Left ventricle myocardium superior (tissue), 1 donor: ENCODE results near the gene PRR33. TPM values are rescaled to one million over a fixed set of nuclear protein-coding genes. Genes with fewer than 3 reads are reported as not detected.

ENCODE experiments used
- ATAC-seq: fragments of 200-7000 bp; cut with Tn5 transposase; one replicate; pipeline ENCODE4 v1.9.1; 2020; ENCODE audit warnings: mild to moderate bottlenecking, moderate library complexity
- DNase-seq: peaks from one replicate; pipeline ENCODE4 v3.0.0-alpha.2; 2020
- intact Hi-C: fragments of 100-400 bp; cut with micrococcal nuclease; formaldehyde crosslinking; loops from one replicate; pipeline ENCODE4 v1.11.0; 2022
- microRNA-seq: library from miRNA; unstranded; fragments of <30 nt; microRNA quantifications from one replicate; pipeline ENCODE4 v1.2.0, GENCODE V29; 2020; ENCODE audit warnings: borderline number of aligned reads
- total RNA-seq: library from RNA; stranded (reverse); fragmentation: NEBNext Ultra II Directional; extraction: Animal tissue kit (Norgen Biotek cat#: 25700); gene quantifications from one replicate; pipeline ENCODE4 v1.2.1, GENCODE V29; 2021
- donor health status: DM: no; HTN: yes; CAD: no; lungs with severe emphysema.

Gene PRR33
- total RNA-seq, 1 donor from 2014 or later: 4.4 TPM

DNA sequence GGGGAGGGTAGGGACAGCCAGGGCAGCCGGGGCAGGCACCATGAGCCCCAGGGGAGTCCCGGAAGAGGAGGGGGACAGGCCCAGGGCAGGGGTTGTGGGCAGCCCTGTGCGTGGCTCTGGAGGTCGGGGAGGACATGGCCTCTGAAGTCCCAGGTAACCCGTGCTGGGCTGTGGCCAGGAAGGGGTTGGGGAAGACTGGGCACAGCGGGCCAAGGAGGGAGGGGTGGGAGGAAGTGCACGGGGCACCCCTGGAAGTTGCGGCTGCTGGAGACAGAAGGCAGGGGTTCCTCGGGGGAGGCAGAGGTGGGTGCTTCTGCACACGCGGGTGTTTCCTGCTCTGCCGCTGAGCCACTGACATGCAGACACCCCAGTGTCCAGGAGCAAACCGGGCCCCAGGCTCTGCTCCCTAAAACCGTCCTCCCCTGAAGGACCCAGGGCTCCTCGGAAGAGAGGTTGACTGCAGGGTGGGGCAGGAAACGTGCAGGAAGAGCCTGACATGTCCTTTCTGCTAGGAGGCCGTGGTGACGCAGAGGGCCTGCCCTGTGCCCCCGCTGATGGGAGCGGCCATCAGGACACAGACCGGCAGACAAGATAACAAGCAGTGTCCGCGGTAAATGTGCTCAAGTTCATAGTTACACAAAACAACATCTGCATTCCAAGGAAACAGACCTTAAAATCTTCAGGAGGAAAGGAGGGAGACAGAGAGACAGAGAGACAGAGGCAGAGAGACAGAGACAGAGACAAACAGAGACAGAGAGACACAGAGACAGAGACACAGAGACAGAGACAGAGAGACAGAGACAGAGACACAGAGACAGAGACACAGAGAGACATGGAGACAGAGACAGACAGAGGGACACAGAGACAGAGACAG is 47.2 kb downstream of the PRR33 start:
- intact Hi-C loops: no loop called here
- peak; percentile 36 for ATAC-seq

DNA sequence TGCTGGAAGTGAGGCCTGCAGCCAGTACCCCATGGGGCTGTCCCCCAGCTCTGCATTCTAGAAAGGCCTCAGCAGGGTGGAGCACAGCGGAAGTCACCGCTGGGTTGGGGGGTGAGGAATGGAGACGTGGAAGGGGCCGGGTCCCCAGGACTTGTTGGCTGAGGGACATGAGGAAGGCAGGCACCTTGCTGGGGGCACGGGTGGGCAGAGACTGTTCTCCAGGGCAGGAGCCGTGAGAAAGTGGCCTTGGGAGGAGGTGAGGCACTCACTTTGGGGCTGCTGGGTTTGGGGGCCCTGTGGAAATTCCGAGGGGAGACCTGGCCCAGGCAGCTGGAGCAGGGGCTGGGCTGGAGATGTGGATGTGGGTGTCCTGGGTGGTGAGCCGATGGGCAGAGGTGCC is 47.9 kb downstream of the PRR33 start:
- no peak for ATAC-seq
- intact Hi-C loops: no loop called here
- DNase-seq: peak; percentile 29

More for the DNA sequence above, 47.2 kb downstream of the PRR33 start:
- DNase-seq: peak; percentile 81

DNA sequence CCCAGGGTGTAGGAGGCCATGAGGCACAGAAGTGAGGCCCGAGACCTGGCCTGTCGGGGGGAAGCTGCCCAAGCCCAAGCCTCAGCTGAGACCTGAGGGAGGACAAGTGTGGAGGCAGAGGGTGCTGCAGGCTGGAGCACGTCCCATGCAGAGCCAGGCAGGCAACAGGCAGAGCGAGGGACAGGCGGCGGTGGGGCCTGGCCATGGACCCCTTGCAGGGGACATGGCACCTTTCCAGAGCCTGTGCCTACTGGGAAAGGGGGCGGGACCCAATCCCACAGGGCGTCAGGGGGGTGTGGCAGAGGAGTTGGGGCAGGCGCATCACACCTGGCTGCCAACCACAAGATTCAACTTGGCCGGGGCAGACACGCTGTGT is 48.6 kb downstream of the PRR33 start:
- intact Hi-C loops: no loop called here
- ATAC-seq (no peak), DNase-seq (peak; percentile 36)

DNA sequence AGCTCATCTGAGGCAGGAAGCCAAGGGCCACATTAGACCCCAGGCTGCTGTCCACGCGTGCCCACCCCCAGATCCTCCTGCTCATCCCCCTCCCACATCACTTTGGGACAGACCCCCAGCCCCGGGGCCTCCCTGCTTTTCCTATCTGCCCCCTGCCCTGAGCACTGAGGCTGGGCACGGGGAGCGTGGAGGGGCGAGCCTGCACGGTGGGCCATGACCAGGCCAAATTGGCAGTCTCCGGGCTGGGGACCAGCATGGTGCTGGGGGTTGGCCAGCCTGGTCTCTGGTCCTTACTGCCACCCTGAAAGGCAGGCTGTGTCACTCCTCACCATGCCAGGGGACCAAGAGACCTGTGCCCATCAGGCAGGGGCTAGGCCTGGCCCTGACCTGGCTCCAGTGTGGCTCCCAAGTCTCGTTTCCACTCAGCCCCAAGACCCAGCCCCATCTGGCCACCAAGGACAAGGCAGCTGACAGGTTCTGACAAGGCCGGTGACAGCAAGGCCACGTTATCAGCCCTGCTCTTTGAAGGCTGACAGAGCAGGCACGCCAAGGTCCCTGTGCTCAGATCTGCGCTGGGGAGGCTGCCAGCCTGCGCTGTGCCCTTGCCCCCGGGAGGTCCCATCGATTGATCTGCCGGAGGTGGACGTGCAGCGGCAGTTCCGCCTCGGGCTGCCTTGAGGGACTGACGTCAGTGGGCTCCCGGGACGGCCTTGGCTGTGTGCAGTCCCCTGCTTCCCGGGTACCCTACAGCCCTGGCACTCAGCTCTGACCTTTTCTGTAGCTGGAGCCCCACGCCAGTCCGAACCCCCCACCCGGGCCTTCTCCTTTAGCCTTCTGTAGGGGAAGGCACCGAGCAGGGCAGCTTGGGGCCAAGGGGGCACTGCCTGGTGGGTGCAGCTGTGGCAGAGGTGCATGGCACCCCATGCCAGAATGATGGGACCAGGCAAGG is 49.3 kb downstream of the PRR33 start:
- intact Hi-C loops: no loop called here
- peak; percentile 85 for DNase-seq
- peak; percentile 86 for ATAC-seq

- DNase-seq (peak; percentile 28), ATAC-seq (no peak)
- intact Hi-C loops: no loop called here
These were observed 50.1 kb downstream of the PRR33 start for GRCh38 chr11:1841511-1842148.

DNA sequence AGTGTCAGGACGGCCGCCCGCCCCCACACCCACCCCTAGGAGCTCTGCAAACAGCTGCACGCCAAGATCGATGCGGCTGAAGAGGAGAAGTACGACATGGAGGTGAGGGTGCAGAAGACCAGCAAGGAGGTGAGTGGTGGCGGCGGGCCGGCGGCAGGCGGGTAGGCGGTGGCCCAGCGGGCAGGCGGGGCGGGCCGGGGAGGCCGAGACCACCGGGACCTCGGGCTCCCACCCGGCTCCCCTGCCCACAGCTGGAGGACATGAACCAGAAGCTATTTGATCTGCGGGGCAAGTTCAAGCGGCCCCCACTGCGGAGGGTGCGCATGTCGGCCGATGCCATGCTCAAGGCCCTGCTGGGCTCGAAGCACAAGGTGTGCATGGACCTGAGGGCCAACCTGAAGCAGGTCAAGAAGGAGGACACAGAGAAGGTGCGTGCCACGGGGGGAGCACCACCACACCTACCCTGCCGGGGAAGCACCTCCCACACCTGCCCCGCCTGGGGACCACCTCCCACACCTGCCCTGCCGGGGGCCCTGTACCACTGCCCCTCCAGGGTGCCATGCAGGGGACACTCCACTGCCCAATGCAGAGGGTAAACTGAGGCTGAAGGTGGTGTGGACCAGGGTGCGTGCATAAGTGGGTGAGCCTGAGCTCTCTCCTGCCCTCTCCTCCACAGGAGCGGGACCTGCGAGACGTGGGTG is 50.8 kb downstream of the PRR33 start:
- intact Hi-C loops: no loop called here
- DNase-seq (peak; percentile 26), ATAC-seq (no peak)

DNA sequence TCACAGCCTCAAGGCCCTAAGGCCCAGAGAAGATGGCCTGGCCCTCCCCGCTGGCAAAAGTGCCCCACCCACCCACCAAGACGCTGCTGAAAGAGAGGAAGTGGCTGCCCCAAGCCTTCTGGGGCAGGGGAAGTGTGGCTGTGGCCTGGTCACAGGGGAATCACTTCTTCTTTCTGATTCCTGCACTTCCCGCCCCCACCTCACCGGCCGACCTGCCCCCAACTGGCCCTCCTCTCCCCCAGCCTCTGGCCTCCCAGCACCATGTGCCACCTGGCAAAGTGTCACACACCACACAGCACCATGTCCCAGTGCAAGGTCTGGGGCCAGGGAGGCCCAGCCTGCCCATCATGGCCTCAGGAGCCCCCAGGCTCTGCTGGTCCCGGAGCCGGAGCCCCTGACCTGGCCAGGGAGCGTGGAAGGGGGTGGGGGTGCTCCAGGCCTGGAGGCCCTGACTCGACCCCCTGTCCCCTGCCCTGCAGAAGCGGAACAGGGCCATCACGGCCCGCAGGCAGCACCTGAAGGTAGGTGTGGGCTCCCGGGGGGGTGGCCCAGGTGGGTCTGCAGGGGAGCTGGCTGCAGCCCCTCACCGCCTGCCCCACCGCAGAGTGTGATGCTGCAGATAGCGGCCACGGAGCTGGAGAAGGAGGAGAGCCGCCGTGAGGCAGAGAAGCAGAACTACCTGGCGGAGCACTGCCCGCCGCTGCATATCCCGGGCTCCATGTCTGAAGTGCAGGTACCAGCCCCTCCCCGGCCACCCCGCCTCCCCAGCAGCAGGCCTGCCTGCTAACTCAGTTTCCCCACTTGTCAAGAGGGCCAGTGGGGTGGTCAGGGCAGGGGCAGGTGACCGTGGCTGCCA is 51.5 kb downstream of the PRR33 start:
- peak; percentile 3 for ATAC-seq
- peak; percentile 67 for DNase-seq
- intact Hi-C loops: loop anchor here (5.0 kb wide), 1 partner anchor 312 kb away; no protein-coding TSS in a partner anchor

- no peak for ATAC-seq
- DNase-seq: peak; percentile 12
These were observed 52.3 kb downstream of the PRR33 start for GRCh38 chr11:1839204-1839923.

DNA sequence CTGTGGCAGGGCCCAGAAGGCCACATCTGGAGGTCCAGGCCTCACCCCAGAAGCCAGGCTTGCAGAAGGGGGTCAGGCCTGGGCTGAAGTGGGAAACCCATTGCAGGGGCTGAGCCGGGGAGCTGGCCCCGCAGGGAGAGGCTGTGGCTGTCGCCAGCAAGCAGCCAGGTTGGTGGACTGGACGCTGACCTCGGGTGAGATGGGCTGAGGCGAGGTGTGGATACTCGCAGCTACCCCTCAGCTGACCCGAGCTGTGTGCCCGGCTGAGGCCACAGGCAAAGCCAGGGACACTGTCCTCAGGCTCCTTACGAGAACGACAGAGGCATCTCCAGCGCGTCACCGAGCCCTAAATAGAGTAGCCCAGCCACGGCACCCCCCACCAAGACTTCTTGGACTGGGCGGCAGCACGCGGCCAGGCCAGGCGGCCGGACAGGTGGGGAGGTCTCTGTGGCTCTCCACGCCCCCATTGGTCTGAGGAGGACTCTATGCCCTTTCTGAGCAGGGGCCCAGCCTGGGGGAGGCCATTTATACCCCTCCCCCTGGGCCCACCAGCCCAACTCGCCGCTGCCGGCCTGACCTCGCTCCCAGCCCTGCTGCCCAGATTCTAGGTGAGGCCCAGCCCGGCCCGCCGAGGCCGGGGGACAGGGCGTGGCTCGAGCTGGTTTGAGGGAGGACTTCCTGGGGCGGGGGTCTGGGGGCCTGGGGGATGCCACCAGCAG is 53.1 kb downstream of the PRR33 start, which contains the start of gene TNNI2:
TSS of gene TNNI2 (plus strand) at position 556 of the 719 bp plus-strand sequence. CDS start 716 bp downstream, outside the sequence.
- ATAC-seq (no peak), DNase-seq (peak; percentile 27)
- intact Hi-C loops: loop anchor here (5.0 kb wide), 1 partner anchor 314 kb away; no protein-coding TSS in a partner anchor

More at GRCh38 chr11:1839204-1839923, 52.3 kb downstream of the PRR33 start:
- intact Hi-C loops: loop anchor here (5.0 kb wide), 1 partner anchor 313 kb away; no protein-coding TSS in a partner anchor

Small RNA genes lying within 50 kb of the gene (microRNA-seq; reads per million reads assigned to microRNA genes)
- not detected for gene MIR4298
- gene MIR7847: not detected

Other genes starting within 250 kb of the PRR33 start
- not detected for gene KRTAP5-6, start 194.7 kb downstream of the PRR33 start, total RNA-seq
- 0.77 TPM for gene IFITM10, start 141.3 kb downstream of the PRR33 start, total RNA-seq
- gene CTSD, start 128.0 kb downstream of the PRR33 start, total RNA-seq: 1,004 TPM
- not detected for gene SYT8, start 56.9 kb downstream of the PRR33 start, total RNA-seq
- not detected for gene TNNI2, start 52.9 kb downstream of the PRR33 start, total RNA-seq
- 22.9 TPM for gene LSP1, start 38.8 kb downstream of the PRR33 start, total RNA-seq
- gene TNNT3, start 27.8 kb upstream of the PRR33 start, total RNA-seq: 46.1 TPM
- gene MRPL23, start 55.4 kb upstream of the PRR33 start, total RNA-seq: 102 TPM
- 738 TPM for gene H19, start 105.9 kb upstream of the PRR33 start, total RNA-seq
- gene IGF2, start 247.5 kb upstream of the PRR33 start, total RNA-seq: 88.2 TPM